Stimulated activated naive CD4-positive, alpha-beta T cell treated with Interleukin-2 at 50 U/mL for 16 hours (primary cell): ENCODE measurements around the gene RBM38.

Experiments
- DNase-seq: peaks from one replicate; lab custom pipeline; 2025; lab: John Stamatoyannopoulos, UW

Gene RBM38

GRCh38 chr20:57437672-57438330 is 46.6 kb downstream of the RBM38 start:
- no peak for DNase-seq

- DNase-seq = no peak
Observed at GRCh38 chr20:57438552-57438951, 47.4 kb downstream of the RBM38 start.

- DNase-seq = no peak
Observed at GRCh38 chr20:57439432-57439831, 48.2 kb downstream of the RBM38 start.

GRCh38 chr20:57439993-57440392 is 48.8 kb downstream of the RBM38 start:
- DNase-seq = no peak

GRCh38 chr20:57440678-57441509 is 49.7 kb downstream of the RBM38 start:
- no peak for DNase-seq

- DNase-seq = no peak
Observed at GRCh38 chr20:57441510-57442154, 50.4 kb downstream of the RBM38 start.

- no peak for DNase-seq
Observed at GRCh38 chr20:57442158-57442887, 51.1 kb downstream of the RBM38 start.

- DNase-seq = no peak
Observed at GRCh38 chr20:57442888-57443239, 51.7 kb downstream of the RBM38 start.

GRCh38 chr20:57443349-57444265 is 52.4 kb downstream of the RBM38 start:
- no peak for DNase-seq

GRCh38 chr20:57444394-57445048 is 53.3 kb downstream of the RBM38 start:
- DNase-seq = no peak

- no peak for DNase-seq
Observed at GRCh38 chr20:57445298-57445697, 54.1 kb downstream of the RBM38 start.

GRCh38 chr20:57445774-57446173 is 54.6 kb downstream of the RBM38 start:
- DNase-seq = no peak

GRCh38 chr20:57448764-57449354 is 57.7 kb downstream of the RBM38 start:
- no peak for DNase-seq

GRCh38 chr20:57449398-57450354 is 58.5 kb downstream of the RBM38 start:
- DNase-seq = no peak

- DNase-seq = no peak
Observed at GRCh38 chr20:57450419-57450818, 59.2 kb downstream of the RBM38 start.

- DNase-seq = no peak
Observed at GRCh38 chr20:57450931-57451330, 59.7 kb downstream of the RBM38 start.

- no peak for DNase-seq
Observed at GRCh38 chr20:57451431-57451794, 60.2 kb downstream of the RBM38 start.

GRCh38 chr20:57451795-57452661 is 60.8 kb downstream of the RBM38 start:
- DNase-seq = no peak
